NCI-H2107 (cell line): ENCODE results near the gene CRISPLD2.
"Not testable (repeated sequence)": the region's sequence is repeated elsewhere in the genome, so short reads cannot be mapped to it uniquely, and the experiment has no call there.

Experiments used
- DNase-seq: peaks from one replicate; lab custom pipeline; 2025; lab: John Stamatoyannopoulos, UW

The CRISPLD2 gene

DNA sequence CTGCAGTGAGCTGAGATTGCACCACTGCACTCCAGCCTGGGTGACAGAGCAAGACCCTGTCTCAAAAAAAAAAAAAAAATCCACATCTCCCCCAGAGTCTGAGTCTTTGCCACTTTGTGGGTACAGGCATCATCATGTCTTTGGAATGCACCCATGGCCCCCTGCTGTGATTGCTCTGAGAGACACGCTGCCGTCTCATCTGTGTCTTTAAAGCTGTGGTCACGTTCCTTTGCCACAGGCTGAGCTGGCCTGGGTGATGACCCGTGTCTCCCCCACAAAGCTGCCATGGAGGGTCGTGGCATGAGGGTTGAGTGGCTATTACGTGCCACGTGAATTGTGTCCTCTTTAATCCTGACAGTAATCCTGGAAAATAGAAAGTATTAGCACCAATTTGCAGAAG lies 20.2 kb downstream of the CRISPLD2 start:
- no peak for DNase-seq

DNA sequence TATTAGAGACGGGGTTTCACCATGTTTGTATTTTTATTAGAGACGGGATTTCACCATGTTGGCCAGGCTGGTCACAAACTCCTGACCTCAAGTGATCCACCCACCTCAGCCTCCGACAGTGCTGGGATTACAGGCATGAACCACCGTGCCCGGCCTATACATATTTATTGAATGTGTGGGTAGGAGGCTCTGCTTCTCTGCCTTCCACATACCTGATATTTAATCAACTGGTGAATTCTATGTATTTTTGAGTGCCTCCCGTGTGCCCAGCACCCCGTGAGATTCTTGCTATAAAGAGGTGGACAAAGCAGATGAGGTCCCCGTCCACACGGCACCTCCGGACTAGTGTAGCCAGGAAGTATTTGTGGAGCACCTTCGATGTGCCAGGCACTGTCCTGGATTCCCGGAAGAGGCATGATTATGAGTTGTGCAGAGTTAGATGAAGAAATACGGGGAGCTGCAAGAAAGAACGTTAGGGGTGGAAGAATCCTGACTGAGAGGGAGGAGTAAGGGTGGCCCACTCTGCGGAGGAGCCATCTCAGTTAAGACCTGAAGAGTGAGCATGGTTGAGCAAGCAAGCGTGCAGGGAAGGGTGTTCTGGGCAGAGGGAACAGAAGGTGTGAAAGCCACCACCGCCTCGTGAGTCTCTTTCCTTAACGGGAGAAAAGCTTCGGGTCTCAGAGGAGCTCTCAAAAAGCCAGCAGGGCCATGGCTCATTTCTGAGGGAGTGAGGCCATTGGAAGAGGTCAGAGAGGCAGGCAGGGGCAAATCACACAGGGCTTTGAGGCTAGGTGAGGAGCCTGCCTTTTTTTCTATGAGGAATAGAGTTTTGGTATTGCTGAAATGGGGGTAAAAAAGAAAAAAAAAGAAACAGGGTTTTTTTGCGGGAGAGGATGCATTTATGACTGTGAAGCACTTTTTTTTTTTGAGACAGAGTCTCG lies 21.2 kb downstream of the CRISPLD2 start:
- DNase-seq, result no peak

DNA sequence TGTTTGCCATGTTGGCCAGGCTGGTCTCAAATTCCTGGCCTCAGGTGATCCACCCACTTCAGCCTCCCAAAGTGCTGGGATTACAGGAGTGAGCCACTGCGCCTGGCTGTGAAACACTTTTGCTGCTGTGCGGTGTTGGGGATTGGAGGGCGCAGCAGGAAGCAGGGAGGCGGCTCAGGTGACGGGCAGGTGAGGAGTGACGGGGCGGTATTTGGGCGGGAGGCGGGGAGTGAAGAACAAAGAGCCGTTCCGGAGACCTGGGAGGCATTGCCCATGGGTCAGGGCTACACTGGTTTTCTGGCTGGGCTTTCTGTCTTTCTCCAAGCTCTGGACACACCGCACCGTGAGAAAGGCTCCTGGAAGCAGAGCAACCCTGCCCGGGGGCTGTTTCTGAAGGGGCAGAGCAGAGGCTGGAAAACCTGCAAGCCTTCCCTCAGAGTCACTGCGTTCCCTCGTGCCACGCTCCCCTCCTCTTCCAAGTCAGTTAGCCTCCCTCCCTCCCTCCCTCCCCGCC lies 22.1 kb downstream of the CRISPLD2 start:
- DNase-seq, result peak; percentile 89

DNA sequence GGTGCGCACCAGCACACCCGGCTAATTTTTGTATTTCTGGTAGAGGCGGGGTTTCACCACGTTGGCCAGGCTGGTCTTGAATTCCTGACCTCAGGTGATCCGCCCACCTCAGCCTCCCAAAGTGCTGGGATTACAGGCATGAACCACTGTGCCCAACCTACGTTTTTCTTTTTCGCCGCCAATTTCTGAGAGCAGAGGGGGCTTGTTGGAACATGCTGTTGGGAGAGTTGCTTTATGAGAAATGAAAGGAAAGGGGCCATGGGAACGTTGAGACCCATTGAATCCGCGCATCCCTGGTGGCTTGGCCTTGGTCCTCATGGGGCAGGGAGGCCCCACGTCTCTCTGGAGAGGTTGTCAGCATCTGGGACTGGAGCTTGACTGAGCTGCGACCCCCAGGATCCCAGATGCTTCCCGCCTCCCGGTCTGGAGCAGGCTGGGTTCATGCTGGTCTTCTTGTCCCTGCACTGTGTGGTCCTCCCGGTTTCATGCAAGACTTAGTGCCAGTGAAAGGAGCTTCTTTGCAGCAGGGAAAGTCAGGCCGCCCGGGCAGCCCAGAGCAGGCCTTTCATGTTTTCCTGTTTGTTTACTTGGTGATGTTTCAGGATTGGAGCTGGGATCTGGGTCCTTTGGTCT lies 22.8 kb downstream of the CRISPLD2 start:
- no peak for DNase-seq

DNA sequence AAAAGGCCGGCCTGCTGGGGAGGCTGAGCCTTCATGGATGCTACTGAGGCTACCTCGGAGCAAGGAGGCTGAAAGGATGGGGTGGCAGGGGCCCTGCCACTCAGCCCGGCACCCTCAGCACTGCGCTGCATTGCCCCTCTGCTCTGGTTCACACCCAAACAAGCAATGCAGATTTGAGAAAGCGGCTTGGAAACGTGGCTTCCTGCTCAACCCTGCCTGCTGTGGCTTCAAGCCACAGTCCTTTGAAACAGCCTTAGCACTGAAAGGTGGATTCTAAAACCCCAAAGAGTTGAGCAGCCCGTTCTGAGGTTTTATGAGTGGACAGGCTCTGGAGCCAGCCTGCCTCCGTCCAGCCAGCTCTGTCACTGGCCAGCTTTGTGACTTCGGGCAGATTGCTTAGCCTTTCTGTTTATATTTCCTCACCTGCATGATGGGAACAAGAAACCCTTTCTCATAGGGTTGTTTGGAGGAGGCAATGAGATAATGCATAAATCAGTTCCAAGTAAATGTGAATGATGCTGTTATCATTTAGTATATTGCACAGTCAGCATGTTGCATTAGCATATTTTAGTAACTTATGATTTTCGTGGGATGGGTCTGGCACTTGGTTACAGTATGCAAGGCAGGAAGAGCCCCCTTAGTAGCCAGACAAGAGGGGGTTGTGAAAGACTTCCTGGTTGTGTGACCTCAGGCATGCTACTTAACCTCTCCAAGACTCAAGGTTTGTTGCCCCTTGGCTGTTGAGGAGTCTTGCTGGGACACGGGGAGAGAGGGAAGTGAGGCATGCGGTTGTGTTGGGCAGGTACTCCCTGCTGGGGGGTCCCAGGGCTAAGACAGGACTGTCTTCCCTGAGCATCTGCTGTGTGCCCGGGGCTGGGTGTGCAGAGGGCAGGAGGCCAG lies 23.6 kb downstream of the CRISPLD2 start:
- no peak for DNase-seq

DNA sequence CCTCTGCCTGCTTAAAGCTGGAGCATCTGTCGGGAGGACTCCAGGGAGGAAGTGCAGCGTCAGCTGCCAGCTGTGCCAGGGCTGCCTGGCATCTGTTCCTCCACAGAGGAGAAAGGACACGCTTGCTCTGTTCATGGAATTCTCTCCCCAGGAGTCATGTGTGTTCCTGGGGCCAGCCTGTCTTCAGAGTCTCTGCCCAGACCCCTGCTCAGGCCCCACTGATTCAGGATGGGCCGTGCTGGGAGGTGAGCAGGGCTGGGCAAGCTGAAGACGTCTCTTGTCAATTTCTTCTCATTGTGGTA lies 24.2 kb downstream of the CRISPLD2 start:
- DNase-seq, result peak; percentile 24

DNA sequence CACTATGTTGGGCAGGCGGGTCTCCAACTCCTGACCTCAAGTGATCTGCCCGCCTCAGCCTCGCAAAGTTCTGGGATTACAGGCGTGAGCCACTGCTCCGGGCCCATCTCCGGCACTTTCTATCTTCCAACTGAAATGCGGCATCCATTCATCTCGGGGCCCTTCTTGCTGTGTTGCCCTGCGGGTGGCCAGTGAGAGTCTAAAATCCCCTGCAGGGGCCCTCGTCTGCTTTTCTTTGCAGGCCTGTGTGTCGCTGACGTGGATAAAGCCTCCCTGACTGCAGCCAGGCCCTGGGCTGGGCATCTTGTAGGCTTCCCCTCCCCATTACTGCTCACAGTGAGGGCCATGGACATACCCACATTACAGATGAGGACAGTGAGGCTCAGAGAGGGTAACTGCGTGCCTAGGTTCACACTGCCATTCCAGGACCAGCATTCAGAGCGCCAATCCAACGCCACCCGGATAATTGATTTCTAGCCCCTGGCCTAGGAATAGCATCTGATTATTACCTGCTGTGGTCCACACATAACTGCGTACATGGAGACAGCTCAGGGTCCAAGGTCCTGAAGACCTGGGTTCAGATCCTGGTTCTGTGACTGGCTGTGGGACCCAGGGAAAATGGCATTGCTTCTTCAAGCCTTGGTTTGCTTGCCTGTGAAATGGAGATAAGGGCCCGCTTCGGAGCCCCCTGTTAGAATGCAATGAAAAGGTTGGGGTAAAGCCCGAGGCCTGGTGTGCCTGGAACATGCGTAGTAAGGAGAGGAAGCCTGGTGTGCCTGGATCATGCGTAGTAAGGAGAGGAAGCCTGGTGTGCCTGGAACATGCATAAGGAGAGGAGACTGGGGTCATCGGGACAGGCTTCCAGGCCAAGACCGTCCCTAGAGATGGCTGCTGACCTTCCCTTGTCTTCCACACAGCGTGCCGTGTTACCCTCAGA lies 25.0 kb downstream of the CRISPLD2 start:
- no peak for DNase-seq

DNA sequence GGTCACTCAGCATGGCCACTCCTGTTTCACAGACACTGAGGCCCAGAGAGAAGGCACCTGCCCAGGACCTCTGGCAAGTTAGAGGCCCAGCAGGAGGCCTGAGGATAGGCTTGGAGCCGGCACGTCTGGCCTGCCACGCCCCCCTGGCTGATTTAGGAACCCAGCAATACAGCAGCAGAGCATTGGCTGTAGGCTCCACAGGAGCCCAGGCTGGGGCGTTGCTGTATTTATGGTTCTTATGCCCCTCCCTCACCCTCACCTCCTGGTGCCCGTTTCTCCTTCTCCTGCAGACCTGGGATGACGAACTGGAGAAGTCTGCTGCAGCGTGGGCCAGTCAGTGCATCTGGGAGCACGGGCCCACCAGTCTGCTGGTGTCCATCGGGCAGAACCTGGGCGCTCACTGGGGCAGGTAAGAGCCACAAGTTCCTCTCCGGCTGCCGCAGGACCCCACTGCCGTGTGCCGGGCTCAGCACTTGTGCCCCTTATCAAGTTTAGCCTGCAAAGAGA lies 25.8 kb downstream of the CRISPLD2 start:
- no peak for DNase-seq

DNA sequence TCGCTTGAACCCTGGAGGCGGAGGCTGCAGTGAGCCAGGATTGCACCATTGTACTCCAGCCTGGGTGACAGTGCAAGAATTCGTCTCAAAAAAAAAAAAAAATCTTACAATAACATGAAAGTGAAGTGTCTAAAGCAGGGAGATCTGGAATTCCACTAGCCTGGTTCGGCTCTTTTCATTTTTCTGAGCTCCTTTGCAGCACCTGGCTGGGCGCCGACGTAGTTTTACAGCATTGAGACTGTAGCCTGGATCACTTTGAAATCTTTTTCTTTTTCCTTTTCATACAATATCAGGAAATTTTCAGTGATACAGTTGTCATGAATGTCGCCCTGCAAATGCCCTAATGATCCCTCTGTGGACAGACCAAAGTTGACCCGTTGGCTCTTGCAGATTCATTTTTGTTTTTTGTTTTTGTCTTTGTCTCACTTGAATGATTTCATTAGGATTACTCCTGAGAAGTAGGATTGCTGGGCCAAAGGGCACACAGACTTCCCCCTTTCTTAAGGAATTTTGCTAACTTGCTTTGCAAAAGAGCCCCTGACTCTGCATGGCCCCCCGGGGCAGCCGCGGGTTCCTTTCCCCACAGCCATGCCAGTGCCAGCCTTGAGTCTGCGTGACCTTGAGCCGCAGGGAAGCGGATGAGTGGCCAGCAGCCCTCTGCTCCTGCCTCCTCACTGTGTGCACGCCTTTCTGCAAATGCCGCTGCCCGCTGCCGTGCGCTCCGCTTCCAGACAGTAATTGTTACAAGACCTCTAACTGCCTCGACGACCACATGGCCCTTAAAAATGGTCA lies 28.0 kb downstream of the CRISPLD2 start:
- no peak for DNase-seq

DNA sequence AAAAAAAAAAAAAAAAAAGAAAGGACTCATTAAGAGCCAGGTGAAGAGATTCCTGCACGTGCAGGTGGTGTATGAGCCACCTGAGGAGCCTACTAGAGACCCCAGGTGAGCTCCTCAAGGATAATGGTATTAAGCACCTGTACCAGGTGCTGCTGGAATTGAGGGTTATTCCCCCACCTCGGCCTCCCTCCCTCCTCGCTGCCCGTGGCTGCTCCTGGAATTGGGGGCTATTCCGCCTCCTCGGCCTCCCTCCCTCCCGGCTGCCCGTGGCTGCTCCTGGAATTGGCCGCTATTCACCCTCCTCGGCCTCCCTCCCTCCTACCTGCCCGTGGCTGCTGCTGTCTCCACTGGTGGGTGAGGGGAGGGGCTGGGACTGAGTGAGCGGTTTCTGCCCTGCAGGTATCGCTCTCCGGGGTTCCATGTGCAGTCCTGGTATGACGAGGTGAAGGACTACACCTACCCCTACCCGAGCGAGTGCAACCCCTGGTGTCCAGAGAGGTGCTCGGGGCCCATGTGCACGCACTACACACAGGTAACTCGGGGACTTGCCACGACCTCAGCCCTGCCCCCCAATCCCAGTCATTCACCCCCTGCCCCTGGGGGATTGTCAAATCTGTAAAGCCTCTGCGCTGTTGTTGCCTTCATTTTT lies 29.3 kb downstream of the CRISPLD2 start:
- DNase-seq, result no peak

DNA sequence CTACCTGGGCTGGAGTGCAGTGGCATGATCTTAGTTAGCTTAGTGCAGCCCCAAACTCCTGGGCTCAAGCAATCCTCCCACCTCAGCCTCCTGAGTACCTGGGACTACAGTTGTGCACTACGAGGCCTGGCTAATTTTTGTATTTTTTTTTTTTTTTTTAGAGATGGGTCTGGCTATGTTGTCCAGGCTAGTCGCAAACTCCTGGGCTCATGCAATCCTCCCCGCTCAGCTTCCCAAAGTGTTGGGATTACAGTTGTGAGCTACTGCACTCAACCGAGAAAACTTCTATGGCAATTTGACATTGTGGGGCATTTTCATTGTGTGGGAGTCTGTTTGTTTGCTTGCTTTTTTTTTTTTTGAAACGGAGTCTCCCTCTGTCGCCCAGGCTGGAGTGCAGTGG lies 30.0 kb downstream of the CRISPLD2 start:
- no peak for DNase-seq

DNA sequence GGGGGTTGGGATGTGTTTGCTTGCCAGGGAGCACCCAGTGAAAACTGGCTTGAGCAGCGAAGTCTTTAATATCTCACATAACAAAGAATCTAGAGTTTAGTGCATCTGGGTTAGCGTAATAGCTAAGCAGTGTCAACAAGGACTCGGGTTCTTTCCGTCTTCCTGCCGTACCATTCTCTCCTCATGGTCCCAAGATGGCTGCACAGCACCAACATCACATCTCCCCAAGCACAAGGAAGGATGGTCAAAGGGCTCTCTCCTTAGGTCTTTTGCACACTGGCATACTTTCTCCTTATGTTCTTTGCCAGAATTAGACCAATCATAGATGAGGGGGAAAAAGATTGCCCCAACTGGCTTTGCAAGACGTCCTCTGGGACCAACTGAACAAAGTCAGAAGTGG lies 30.9 kb downstream of the CRISPLD2 start:
- DNase-seq, result no peak

DNA sequence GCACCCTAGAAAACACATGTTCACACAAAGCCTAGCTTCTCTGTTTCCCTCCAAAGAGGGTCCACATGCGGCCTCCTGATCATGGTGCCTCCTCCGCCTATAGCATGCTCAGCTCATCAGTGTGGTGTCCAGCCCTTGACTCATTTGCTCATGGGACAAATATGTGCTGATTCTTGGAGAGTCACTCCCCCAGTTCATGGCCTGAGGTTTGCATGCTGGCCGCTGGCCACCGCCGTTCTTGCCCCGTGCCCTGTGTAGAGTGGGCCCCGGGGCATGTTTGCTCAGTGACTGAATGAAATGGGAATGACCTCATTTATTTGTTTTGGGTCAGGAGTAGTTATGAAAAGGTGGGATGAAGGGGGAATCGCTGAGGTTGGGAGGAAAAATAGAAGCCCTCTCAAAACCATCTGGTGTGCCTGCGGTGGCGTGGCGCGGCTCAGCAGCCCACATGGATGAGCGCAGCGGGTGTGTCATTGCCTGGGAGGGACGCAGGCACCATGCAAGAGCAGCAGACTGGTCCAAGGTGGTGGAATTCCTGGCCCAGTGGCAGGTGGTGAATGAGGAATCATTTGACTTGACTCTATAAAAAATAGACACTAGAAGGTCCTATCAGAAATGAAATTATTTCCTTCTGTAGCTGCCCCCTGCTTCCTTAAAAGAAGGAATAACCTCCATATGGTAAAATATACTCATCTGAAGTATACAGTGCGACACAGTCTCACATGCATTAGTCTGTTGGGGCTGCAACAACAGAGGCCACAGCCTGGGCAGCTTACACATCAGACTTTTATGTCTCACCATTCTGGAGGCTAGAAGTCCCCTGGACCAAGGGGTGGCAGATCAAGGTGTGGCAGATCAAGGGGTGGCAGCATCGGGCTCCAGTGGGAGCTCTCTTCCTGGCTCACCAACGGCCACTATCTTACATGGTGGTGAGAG lies 31.7 kb downstream of the CRISPLD2 start:
- no peak for DNase-seq

DNA sequence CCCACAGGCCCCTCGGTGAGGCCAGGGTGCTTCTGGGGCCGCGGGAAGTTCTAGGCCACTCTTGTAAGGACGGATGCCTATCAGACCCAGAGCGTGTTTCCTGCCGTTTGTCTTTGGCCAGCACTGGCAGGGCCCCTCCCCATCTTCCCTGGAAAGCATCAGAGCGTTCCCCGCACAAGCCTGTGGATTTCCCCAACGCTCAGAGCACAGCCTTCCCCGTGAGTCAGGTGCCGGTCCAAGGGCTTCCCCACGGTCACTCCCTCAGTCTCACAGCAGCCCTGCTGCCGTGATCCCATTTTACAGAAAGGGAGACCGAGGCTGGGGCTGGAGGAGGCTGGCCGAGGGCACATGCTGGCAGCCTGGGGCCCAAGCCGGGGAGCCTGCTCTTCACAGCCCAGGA lies 33.7 kb downstream of the CRISPLD2 start:
- no peak for DNase-seq

DNA sequence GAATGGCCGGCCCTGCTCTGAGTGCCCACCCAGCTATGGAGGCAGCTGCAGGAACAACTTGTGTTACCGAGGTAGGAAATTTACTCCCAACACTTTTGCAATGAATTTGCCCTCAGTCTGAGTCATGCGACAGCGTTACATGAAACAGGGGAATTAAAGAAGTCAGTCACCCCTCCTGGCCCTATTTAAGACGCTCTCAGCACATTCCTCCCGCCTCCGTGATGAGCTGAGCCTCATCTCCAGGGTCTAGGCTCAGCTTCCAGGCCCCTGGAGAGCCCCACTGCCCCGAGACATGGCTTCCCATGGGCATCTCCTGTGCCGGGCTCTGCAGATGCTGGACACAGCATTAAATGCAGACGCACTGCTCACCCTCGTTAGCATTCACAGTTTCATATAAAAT lies 35.0 kb downstream of the CRISPLD2 start:
- DNase-seq, result no peak

DNA sequence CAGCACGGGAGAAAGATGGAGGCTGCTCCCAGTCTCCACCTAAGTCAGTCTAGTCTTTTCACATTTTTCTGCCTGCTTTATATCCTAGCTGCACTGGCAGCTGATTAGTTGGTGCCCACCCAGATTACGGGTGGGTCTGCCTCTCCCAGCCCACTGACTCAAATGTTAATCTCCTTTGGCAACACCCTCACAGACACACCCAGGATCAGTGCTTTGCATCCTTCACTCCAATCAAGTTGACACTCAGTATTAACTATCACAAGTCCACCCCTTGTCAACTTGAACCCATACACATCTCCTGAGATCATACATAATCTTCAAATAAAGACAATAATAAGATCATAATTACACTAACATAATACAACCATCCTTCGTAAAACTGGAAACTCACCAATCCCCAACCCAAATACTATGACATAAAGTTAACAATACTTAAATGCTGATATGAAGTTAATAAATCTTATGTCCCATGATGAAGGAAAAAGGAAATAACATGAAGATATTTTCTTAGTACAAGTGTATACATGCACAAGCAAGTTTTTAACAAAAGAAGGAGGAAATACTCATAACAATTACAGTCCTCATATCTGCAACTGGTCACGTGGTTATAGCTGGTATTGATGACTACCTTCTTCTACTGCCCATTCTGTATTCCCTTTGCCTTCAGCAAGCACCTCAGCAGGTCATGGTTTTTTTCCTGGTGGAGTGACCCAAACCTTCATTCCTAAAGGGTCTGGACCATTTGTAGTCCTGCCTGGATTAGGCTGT lies 35.8 kb downstream of the CRISPLD2 start:
- not testable (repeated sequence) for DNase-seq

DNA sequence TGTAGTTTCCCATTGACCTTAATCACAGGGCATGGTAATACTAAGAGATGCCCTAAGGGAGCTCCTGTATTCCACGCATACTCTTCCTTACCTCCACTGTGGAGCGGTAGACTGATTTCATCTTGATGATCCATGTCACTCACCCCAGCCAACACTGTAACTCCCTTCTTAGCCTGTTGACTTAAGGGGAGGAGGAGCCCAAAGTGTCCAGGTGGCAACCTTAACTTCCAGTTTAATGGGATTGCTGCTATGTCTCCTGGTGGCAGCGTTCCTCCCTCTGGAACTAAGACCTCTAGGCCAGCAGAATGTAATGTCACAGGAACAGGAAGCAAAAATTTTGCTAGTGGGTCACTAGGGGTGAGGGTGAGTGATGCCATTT lies 36.4 kb downstream of the CRISPLD2 start:
- not testable (repeated sequence) for DNase-seq

DNA sequence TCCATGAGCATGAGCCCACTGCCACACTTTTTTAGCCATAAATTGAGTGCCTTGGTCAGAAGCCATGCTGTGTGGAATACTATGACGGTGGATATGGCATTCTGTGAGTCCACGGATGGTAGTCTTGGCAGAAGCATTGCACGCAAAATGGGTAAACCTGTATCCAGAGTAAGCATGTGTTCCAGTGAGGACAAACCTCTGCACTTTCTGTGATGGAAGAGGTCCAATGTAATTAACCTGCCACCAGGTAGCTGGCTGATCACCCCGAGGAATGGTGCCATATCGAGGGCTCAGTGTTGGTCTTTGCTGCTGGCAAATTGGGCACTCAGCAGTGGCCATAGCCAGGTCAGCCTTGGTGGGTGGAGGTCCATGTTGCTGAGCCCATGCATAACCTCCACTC lies 37.0 kb downstream of the CRISPLD2 start:
- not testable (repeated sequence) for DNase-seq
